ENCODE data around the gene CEP95. TPM values are rescaled to one million over a fixed set of nuclear protein-coding genes. Genes with fewer than 3 reads are reported as not detected.
"Not testable (repeated sequence)": the region's sequence is repeated elsewhere in the genome, so short reads cannot be mapped to it uniquely, and the experiment has no call there.

Gene CEP95
- total RNA-seq, 1 donor from 2014 or later, result 40.3 TPM

DNA sequence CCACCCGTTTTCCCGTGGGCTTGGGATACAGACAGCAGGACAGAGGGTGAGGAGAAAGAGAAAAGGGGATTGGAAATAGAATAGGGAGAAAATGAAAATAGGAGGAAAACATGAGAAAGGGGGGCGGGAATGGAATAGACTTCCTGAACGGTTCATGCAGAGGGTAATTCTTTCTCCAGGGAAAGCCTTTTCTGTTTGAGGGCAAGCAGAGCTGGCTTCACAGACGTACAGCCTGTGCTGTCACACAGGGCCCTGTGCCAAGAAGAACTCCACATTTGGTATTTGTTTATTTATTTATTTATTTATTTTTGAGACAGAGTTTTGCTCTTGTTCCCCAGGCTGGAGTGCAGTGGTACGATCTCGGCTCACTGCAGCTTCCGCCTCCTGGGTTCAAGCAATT is 45.8 kb upstream of the CEP95 start:
- Histone ChIP-seq H3K4me3 (no peak overlapping the region), H3K27me3 (no peaks in the 10 kb centered on the region), H3K9me3 (no peaks in the 10 kb centered on the region), H3K4me1 (peaks cover 4% of the 10 kb centered on the region), H3K27ac (no peak overlapping the region), H3K36me3 (no peaks in the 10 kb centered on the region)
- DNase-seq (no peak), ATAC-seq (no peak)
- TF ChIP-seq, protein P1, sequence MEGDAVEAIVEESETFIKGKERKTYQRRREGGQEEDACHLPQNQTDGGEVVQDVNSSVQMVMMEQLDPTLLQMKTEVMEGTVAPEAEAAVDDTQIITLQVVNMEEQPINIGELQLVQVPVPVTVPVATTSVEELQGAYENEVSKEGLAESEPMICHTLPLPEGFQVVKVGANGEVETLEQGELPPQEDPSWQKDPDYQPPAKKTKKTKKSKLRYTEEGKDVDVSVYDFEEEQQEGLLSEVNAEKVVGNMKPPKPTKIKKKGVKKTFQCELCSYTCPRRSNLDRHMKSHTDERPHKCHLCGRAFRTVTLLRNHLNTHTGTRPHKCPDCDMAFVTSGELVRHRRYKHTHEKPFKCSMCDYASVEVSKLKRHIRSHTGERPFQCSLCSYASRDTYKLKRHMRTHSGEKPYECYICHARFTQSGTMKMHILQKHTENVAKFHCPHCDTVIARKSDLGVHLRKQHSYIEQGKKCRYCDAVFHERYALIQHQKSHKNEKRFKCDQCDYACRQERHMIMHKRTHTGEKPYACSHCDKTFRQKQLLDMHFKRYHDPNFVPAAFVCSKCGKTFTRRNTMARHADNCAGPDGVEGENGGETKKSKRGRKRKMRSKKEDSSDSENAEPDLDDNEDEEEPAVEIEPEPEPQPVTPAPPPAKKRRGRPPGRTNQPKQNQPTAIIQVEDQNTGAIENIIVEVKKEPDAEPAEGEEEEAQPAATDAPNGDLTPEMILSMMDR (IDR thresholded peaks at IDR 0.05), result no peak
- intact Hi-C loops (cut with DNase I), result no loop called here

DNA sequence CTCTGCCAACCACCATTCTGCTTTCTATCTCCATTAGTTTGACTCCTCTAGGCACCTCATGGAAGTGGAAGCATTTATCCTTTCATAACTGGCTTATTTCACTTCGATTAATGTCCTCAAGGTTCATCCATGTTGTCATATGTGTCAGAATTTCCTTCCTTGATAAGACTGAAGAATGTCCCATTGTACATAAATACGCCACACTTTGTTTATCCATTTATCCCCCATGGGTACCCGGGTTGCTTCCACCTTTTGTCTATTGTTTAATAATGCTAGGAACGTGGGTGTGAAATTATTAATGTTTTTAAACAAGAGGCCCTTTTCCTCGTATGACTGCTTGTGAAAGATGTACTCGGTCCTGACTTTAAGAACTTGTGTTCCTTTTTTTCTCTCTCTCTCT is 45.0 kb upstream of the CEP95 start:
- no peak overlapping the region for H3K27ac ChIP-seq
- intact Hi-C loops (cut with DNase I), result no loop called here
- DNase-seq, result no peak

GRCh38 chr17:64466019-64466735 is 40.6 kb upstream of the CEP95 start:
- Histone ChIP-seq H3K4me1 (no peaks in the 10 kb centered on the region), H3K27ac (no peak overlapping the region)
- TF ChIP-seq, protein P1 (IDR thresholded peaks at IDR 0.05), result no peak

More for the DNA sequence above, 45.0 kb upstream of the CEP95 start:
- TF ChIP-seq, protein P1 (IDR thresholded peaks at IDR 0.05), result no peak
- Histone ChIP-seq H3K27me3 (no peaks in the 10 kb centered on the region), H3K4me1 (no peaks in the 10 kb centered on the region), H3K9me3 (no peaks in the 10 kb centered on the region), H3K36me3 (no peaks in the 10 kb centered on the region), H3K4me3 (no peak overlapping the region)
- ATAC-seq, result no peak

DNA sequence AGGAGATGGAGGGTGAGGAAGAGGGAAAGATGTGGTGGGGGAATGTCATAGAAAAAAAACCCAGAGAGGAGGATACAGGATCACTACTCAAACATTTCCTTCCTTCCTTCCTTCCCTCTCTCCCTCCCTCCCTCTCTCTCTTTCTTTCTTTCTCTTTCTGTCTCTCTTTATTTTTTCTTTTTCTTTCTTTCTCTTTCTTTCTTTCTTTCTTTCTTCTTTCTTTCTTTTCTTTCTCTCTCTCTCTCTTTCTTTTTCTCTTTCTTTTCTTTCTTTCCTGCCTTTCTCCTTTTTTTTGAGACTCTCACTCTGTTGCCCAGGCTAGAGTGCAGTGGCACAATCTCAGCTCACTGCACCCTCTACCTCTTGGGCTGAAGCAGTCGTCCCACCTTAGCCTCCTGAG is 39.9 kb upstream of the CEP95 start:
- H3K27me3 ChIP-seq; H3K27ac ChIP-seq; ATAC-seq; intact Hi-C loops (cut with DNase I); DNase-seq; H3K9me3 ChIP-seq; H3K4me1 ChIP-seq; H3K4me3 ChIP-seq; H3K36me3 ChIP-seq: not testable (repeated sequence)

More at GRCh38 chr17:64466019-64466735, 40.6 kb upstream of the CEP95 start:
- intact Hi-C loops (cut with DNase I), result no loop called here
- Histone ChIP-seq H3K27me3 (no peaks in the 10 kb centered on the region), H3K36me3 (no peaks in the 10 kb centered on the region), H3K4me3 (no peak overlapping the region), H3K9me3 (no peaks in the 10 kb centered on the region)
- ATAC-seq (no peak), DNase-seq (no peak)

DNA sequence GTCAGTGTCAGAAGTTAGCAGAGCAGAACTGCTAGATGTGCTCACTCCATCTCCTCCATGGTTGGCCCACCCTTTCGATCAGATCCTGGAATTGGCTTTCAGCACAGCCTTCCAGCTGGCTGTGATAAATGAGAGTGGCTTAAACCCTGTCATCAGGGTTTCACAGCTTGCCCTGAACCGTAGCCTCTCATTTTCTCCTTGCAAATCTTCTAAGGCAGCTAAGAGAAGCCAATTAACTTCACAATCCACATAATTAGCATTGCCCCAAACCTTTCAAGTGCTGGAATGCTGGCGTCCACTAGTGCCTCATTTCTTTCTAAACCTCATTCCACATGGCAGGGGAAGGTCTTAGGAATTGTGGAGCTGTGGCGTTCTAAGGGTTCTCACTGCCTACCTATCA is 36.2 kb upstream of the CEP95 start:
- Histone ChIP-seq H3K4me1 (no peaks in the 10 kb centered on the region), H3K36me3 (no peaks in the 10 kb centered on the region), H3K4me3 (no peak overlapping the region), H3K27me3 (no peaks in the 10 kb centered on the region), H3K27ac (no peak overlapping the region), H3K9me3 (no peaks in the 10 kb centered on the region)
- TF ChIP-seq, protein P1 (IDR thresholded peaks at IDR 0.05), result no peak
- intact Hi-C loops (cut with DNase I), result no loop called here
- no peak for DNase-seq
- no peak for ATAC-seq

DNA sequence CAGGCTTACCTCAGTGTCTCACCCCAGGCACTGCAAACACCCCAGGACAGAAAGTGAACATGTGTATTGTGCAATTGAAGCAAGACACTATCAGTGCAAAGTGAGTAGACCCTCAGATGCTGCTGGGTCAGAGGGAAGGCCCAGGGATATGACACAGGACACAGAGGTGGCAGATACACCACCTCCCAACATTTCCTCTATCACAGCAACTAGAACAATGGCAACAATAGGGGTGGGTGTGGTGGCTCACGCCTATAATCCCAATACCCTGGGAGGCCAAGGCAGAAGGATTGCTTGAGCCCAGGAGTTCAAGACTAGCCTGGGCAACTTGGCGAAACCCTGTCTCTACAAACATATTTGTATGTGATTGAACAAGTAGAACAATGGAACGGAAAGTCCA is 35.3 kb upstream of the CEP95 start:
- H3K36me3 ChIP-seq, result no peaks in the 10 kb centered on the region
- intact Hi-C loops (cut with DNase I), result no loop called here
- H3K4me3 ChIP-seq, result no peak overlapping the region
- H3K27me3 ChIP-seq, result no peaks in the 10 kb centered on the region
- DNase-seq, result no peak
- H3K9me3 ChIP-seq, result no peaks in the 10 kb centered on the region
- ATAC-seq, result no peak
- TF ChIP-seq, protein P1 (IDR thresholded peaks at IDR 0.05), result no peak
- H3K27ac ChIP-seq, result no peak overlapping the region
- H3K4me1 ChIP-seq, result no peaks in the 10 kb centered on the region

Data from upper lobe of right lung (tissue), 1 donor.